Measurements from ENCODE around the gene PLXNA4.

- TF ChIP-seq CTCF (IDR thresholded peaks at IDR 0.05; ENCODE audit: insufficient read depth, low read depth, low read length) = no peak
- no peak for TF ChIP-seq EZH2 (IDR thresholded peaks at IDR 0.05; ENCODE audit: insufficient read depth, low read length)
Measured at GRCh38 chr7:132430041-132430855, 146.0 kb downstream of the PLXNA4 start.

Data from astrocyte (in vitro differentiated cells and primary cell).